Activated B cell treated with CpG ODN at 0.5 μM for 24 hours (primary cell): ENCODE results near the gene TSC22D3. TPM values are rescaled to one million over a fixed set of nuclear protein-coding genes. Genes with fewer than 3 reads are reported as not detected.

ENCODE experiments used
- ATAC-seq: fragments of 200-7000 bp; cut with Tn5 transposase; one replicate; pipeline ENCODE4 v1.10.0; 2021; ENCODE audit warnings: low read depth, mild to moderate bottlenecking, moderate library complexity
- CTCF ChIA-PET: fragments of 350-600 bp; sonication (Branson Sonifier 250); formaldehyde crosslinking; loops from one replicate; lab custom pipeline; 2021; ENCODE audit warnings: antibody characterized with exemption; lab: Charles Lee
- POLR2A ChIA-PET: fragments of 350-600 bp; sonication (Branson Sonifier 250); formaldehyde crosslinking; loops from one replicate; lab custom pipeline; 2021; ENCODE audit warnings: antibody characterized with exemption; lab: Charles Lee
- DNase-seq: peaks from one replicate; pipeline ENCODE4 v3.0.0; 2022
- H3K27ac Mint-ChIP-seq: one replicate; pipeline ENCODE4 v1.8.0; 2020; ENCODE audit warnings: mixed read lengths
- H3K27me3 Mint-ChIP-seq: one replicate; pipeline ENCODE4 v1.8.0; 2021; ENCODE audit warnings: mixed read lengths
- H3K36me3 Mint-ChIP-seq: one replicate; pipeline ENCODE4 v1.8.0; 2021; ENCODE audit warnings: low read depth, mixed read lengths
- H3K4me1 Mint-ChIP-seq: one replicate; pipeline ENCODE4 v1.8.0; 2021; ENCODE audit warnings: mixed read lengths
- H3K4me3 Mint-ChIP-seq: one replicate; pipeline ENCODE4 v1.8.0; 2020; ENCODE audit warnings: mild to moderate bottlenecking, mixed read lengths
- H3K9me3 Mint-ChIP-seq: one replicate; pipeline ENCODE4 v1.8.0; 2020; ENCODE audit warnings: mixed read lengths
- CTCF ChIP-seq: fragments of 200-600 bp; IDR thresholded peaks from one replicate; pipeline ENCODE4 v1.8.0; 2022; ENCODE audit warnings: antibody characterized with exemption, mild to moderate bottlenecking
- intact Hi-C: fragments of 100-400 bp; cut with micrococcal nuclease; formaldehyde crosslinking; loops from one replicate; pipeline ENCODE4 v1.15.1; 2024
- total RNA-seq: library from RNA; stranded (reverse); gene quantifications from 2 replicates; pipeline ENCODE4 v1.2.3, GENCODE V29; 2022

Gene TSC22D3
- total RNA-seq, 1 donor from 2014 or later = 80.8 TPM

- H3K27ac Mint-ChIP-seq = peak overlapping the region; percentile 99
- H3K4me1 Mint-ChIP-seq = peaks cover 76% of the 10 kb centered on the region
- ChIA-PET POLR2A (interaction anchor here (1.6 to 12.9 kb wide), 6 partner anchors 10 to 62 kb away, joined by 3 to 440 read pairs (median 13); partner anchors contain the start of genes NCBP2L and TSC22D3), CTCF (interaction anchor here (0.8 kb wide), 1 partner anchor 40 kb away, joined by 3 read pairs; no protein-coding TSS in a partner anchor)
- peaks cover 30% of the 10 kb centered on the region for H3K36me3 Mint-ChIP-seq
- ATAC-seq (no peak), DNase-seq (peak; percentile 20)
- peak overlapping the region; percentile 94 for H3K4me3 Mint-ChIP-seq
- intact Hi-C loops = no loop called here
- no peak for TF ChIP-seq CTCF
- H3K9me3 Mint-ChIP-seq = no peaks in the 10 kb centered on the region
- H3K27me3 Mint-ChIP-seq = no peaks in the 10 kb centered on the region
Measured at GRCh38 chrX:107714206-107714891, 61.2 kb downstream of the TSC22D3 start.

GRCh38 chrX:107713543-107714205 is 61.9 kb downstream of the TSC22D3 start:
- peak; percentile 16 for DNase-seq

GRCh38 chrX:107713203-107713542 is 62.4 kb downstream of the TSC22D3 start:
- Mint-ChIP-seq H3K4me1 (peaks cover 67% of the 10 kb centered on the region), H3K4me3 (peak overlapping the region; percentile 52), H3K27ac (peak overlapping the region; percentile 99), H3K36me3 (peaks cover 30% of the 10 kb centered on the region), H3K9me3 (no peaks in the 10 kb centered on the region), H3K27me3 (no peaks in the 10 kb centered on the region)
- TF ChIP-seq CTCF = no peak
- no peak for DNase-seq
- CTCF ChIA-PET = no interaction called here
- intact Hi-C loops = no loop called here
- no peak for ATAC-seq
- POLR2A ChIA-PET = interaction anchor here (1.6 to 12.9 kb wide), 5 partner anchors 9 to 84 kb away, joined by 3 to 440 read pairs (median 6); partner anchors contain the start of gene PRPS1

More at GRCh38 chrX:107713543-107714205, 61.9 kb downstream of the TSC22D3 start:
- TF ChIP-seq CTCF = no peak
- no peak for ATAC-seq
- no peaks in the 10 kb centered on the region for H3K9me3 Mint-ChIP-seq
- H3K4me3 Mint-ChIP-seq = peak overlapping the region; percentile 94
- H3K27ac Mint-ChIP-seq = peak overlapping the region; percentile 99
- intact Hi-C loops = no loop called here
- H3K4me1 Mint-ChIP-seq = peaks cover 72% of the 10 kb centered on the region
- CTCF ChIA-PET = no interaction called here
- POLR2A ChIA-PET = interaction anchor here (1.6 to 12.9 kb wide), 5 partner anchors 9 to 37 kb away, joined by 3 to 440 read pairs (median 6); no protein-coding TSS in a partner anchor
- H3K27me3 Mint-ChIP-seq = no peaks in the 10 kb centered on the region
- H3K36me3 Mint-ChIP-seq = peaks cover 30% of the 10 kb centered on the region

GRCh38 chrX:107712231-107713202 is 63.1 kb downstream of the TSC22D3 start:
- Mint-ChIP-seq H3K9me3 (no peaks in the 10 kb centered on the region), H3K36me3 (peaks cover 30% of the 10 kb centered on the region), H3K4me3 (peak overlapping the region; percentile 52), H3K27me3 (no peaks in the 10 kb centered on the region), H3K4me1 (peaks cover 60% of the 10 kb centered on the region), H3K27ac (peak overlapping the region; percentile 99)
- intact Hi-C loops = no loop called here
- no peak for TF ChIP-seq CTCF
- DNase-seq = peak; percentile 18
- ChIA-PET POLR2A (interaction anchor here (0.7 to 12.9 kb wide), 4 partner anchors 14 to 84 kb away, joined by 3 to 440 read pairs (median 7); partner anchors contain the start of gene PRPS1), CTCF (interaction anchor here (1.9 kb wide), 1 partner anchor 39 kb away, joined by 12 read pairs; no protein-coding TSS in a partner anchor)
- no peak for ATAC-seq
